ENCODE results near the gene COPZ1.
"Not testable (repeated sequence)": the region's sequence is repeated elsewhere in the genome, so short reads cannot be mapped to it uniquely, and the experiment has no call there.

COPZ1 gene

GRCh38 chr12:54311051-54311450 lies 13.9 kb upstream of the COPZ1 start:
- no peak for TF ChIP-seq CTCF (IDR thresholded peaks at IDR 0.05; ENCODE audit: insufficient read depth, low read length, poor library complexity, severe bottlenecking)
- Histone ChIP-seq H3K4me3 (replicated peaks; ENCODE audit: low read depth, low read length) (no peak overlapping the region), H3K27me3 (replicated peaks; ENCODE audit: control insufficient read depth, insufficient read depth, low read length) (peaks cover 3% of the 10 kb centered on the region; the same call in 1 of the 2 replicates), H3K36me3 (ENCODE audit: control insufficient read depth, insufficient read depth, low read length) (no peaks in the 10 kb centered on the region)
- DNase-seq (ENCODE audit: extremely low read depth, insufficient read length) = no peak

GRCh38 chr12:54312309-54312708 lies 12.6 kb upstream of the COPZ1 start:
- not testable (repeated sequence) for DNase-seq (ENCODE audit: extremely low read depth, insufficient read length); H3K36me3 ChIP-seq (ENCODE audit: control insufficient read depth, insufficient read depth, low read length); H3K27me3 ChIP-seq (replicated peaks; ENCODE audit: control insufficient read depth, insufficient read depth, low read length); H3K4me3 ChIP-seq (replicated peaks; ENCODE audit: low read depth, low read length)

GRCh38 chr12:54321363-54321762 lies 3.6 kb upstream of the COPZ1 start:
- H3K27me3 ChIP-seq (replicated peaks; ENCODE audit: control insufficient read depth, insufficient read depth, low read length) = no peaks in the 10 kb centered on the region
- no peaks in the 10 kb centered on the region for H3K36me3 ChIP-seq (ENCODE audit: control insufficient read depth, insufficient read depth, low read length)
- H3K4me3 ChIP-seq (replicated peaks; ENCODE audit: low read depth, low read length) = no peak overlapping the region
- DNase-seq (ENCODE audit: extremely low read depth, insufficient read length) = no peak
- TF ChIP-seq CTCF (IDR thresholded peaks at IDR 0.05; ENCODE audit: insufficient read depth, low read length, poor library complexity, severe bottlenecking) = no peak

- H3K36me3 ChIP-seq (ENCODE audit: control insufficient read depth, insufficient read depth, low read length); DNase-seq (ENCODE audit: extremely low read depth, insufficient read length); H3K27me3 ChIP-seq (replicated peaks; ENCODE audit: control insufficient read depth, insufficient read depth, low read length): not testable (repeated sequence)
- H3K4me3 ChIP-seq (replicated peaks; ENCODE audit: low read depth, low read length) = peak overlapping the region; percentile 80
These were observed 645 bp downstream of the COPZ1 start for GRCh38 chr12:54325442-54326109.

GRCh38 chr12:54328595-54329337 lies 3.8 kb downstream of the COPZ1 start:
- Histone ChIP-seq H3K27me3 (replicated peaks; ENCODE audit: control insufficient read depth, insufficient read depth, low read length) (no peaks in the 10 kb centered on the region), H3K36me3 (ENCODE audit: control insufficient read depth, insufficient read depth, low read length) (peaks cover 3% of the 10 kb centered on the region), H3K4me3 (replicated peaks; ENCODE audit: low read depth, low read length) (no peak overlapping the region)
- no peak for TF ChIP-seq CTCF (IDR thresholded peaks at IDR 0.05; ENCODE audit: insufficient read depth, low read length, poor library complexity, severe bottlenecking)
- no peak for DNase-seq (ENCODE audit: extremely low read depth, insufficient read length)

- Histone ChIP-seq H3K36me3 (ENCODE audit: control insufficient read depth, insufficient read depth, low read length) (peaks cover 3% of the 10 kb centered on the region), H3K27me3 (replicated peaks; ENCODE audit: control insufficient read depth, insufficient read depth, low read length) (no peaks in the 10 kb centered on the region), H3K4me3 (replicated peaks; ENCODE audit: low read depth, low read length) (no peak overlapping the region)
- DNase-seq (ENCODE audit: extremely low read depth, insufficient read length) = no peak
- TF ChIP-seq CTCF (IDR thresholded peaks at IDR 0.05; ENCODE audit: insufficient read depth, low read length, poor library complexity, severe bottlenecking) = no peak
These were observed 4.8 kb downstream of the COPZ1 start for GRCh38 chr12:54329759-54330158.

Data from GM06990 (cell line).